MM.1S (cell line): ENCODE measurements around the gene OR8H1.

Source experiments
- DNase-seq: peaks from one replicate; pipeline ENCODE4 v3.0.0-alpha.2; 2015
- H2AFZ ChIP-seq: fragments of 300-600 bp; sonication (generic); 2 replicates; pipeline ENCODE4 v1.6.0; 2016; ENCODE audit warnings: antibody characterized with exemption, low read length
- H3F3A ChIP-seq: fragments of 300-600 bp; sonication (generic); 2 replicates; pipeline ENCODE4 v1.6.1; 2016; ENCODE audit warnings: mild to moderate bottlenecking, antibody characterized with exemption, low read length, moderate library complexity, mixed read lengths; ENCODE audit not compliant: insufficient read depth
- H3K27ac ChIP-seq: fragments of 300-600 bp; sonication (generic); 2 replicates; pipeline ENCODE4 v1.5.1; 2016; ENCODE audit warnings: mild to moderate bottlenecking, low read length
- H3K27me3 ChIP-seq: fragments of 300-600 bp; sonication (generic); replicated peaks from 2 replicates; pipeline ENCODE4 v1.6.0; 2016; ENCODE audit warnings: low read length; ENCODE audit not compliant: insufficient read depth
- H3K36me3 ChIP-seq: fragments of 300-600 bp; sonication (generic); replicated peaks from 2 replicates; pipeline ENCODE4 v1.6.1; 2016; ENCODE audit warnings: mild to moderate bottlenecking, low read length, mixed read lengths; ENCODE audit not compliant: insufficient read depth
- H3K4me1 ChIP-seq: fragments of 300-600 bp; sonication (generic); 2 replicates; pipeline ENCODE4 v1.6.1; 2016; ENCODE audit warnings: low read length, mixed read lengths
- H3K4me2 ChIP-seq: fragments of 300-600 bp; sonication (generic); 2 replicates; pipeline ENCODE4 v1.6.0; 2016; ENCODE audit warnings: low read depth, low read length
- H3K4me3 ChIP-seq: fragments of 300-600 bp; sonication (generic); 2 replicates; pipeline ENCODE4 v1.5.1; 2016; ENCODE audit warnings: low read length, mixed read lengths
- H3K79me2 ChIP-seq: fragments of 300-600 bp; sonication (generic); 2 replicates; pipeline ENCODE4 v1.6.1; 2016; ENCODE audit warnings: mixed run types, low read length, mixed read lengths
- H3K9ac ChIP-seq: fragments of 300-600 bp; sonication (generic); 2 replicates; pipeline ENCODE4 v1.6.1; 2016; ENCODE audit warnings: low read length, mixed read lengths
- H3K9me2 ChIP-seq: fragments of 300-600 bp; sonication (generic); replicated peaks from 2 replicates; pipeline ENCODE4 v1.6.1; 2016; ENCODE audit warnings: mild to moderate bottlenecking, low read length, mixed read lengths; ENCODE audit not compliant: insufficient read depth
- H3K9me3 ChIP-seq: fragments of 300-600 bp; sonication (generic); replicated peaks from 2 replicates; pipeline ENCODE4 v1.6.1; 2016; ENCODE audit warnings: mild to moderate bottlenecking, low read length, mixed read lengths; ENCODE audit not compliant: insufficient read depth
- H4K20me1 ChIP-seq: fragments of 300-600 bp; sonication (generic); 2 replicates; pipeline ENCODE4 v1.6.1; 2016; ENCODE audit warnings: mild to moderate bottlenecking, low read length, moderate library complexity, mixed read lengths; ENCODE audit not compliant: insufficient read depth
- EZH2 ChIP-seq: fragments of 300-600 bp; sonication (generic); optimal IDR thresholded peaks from 2 replicates; pipeline ENCODE3; 2017; ENCODE audit warnings: low read depth, mild to moderate bottlenecking, antibody characterized with exemption, low read length, mixed read lengths
- EZH2phosphoT487 ChIP-seq: fragments of 300-600 bp; sonication (generic); IDR thresholded peaks from 2 replicates; pipeline ENCODE4 v1.6.1; 2018; ENCODE audit warnings: antibody characterized with exemption, low read length
- TF ChIP-seq, protein P1 (sequence below): fragments of 300-600 bp; sonication (generic); IDR thresholded peaks from 2 replicates; pipeline ENCODE4 v1.5.1; 2016; ENCODE audit warnings: antibody characterized with exemption, low read length, mixed read lengths

OR8H1 gene, protein sequence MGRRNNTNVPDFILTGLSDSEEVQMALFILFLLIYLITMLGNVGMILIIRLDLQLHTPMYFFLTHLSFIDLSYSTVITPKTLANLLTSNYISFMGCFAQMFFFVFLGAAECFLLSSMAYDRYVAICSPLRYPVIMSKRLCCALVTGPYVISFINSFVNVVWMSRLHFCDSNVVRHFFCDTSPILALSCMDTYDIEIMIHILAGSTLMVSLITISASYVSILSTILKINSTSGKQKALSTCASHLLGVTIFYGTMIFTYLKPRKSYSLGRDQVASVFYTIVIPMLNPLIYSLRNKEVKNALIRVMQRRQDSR

DNA sequence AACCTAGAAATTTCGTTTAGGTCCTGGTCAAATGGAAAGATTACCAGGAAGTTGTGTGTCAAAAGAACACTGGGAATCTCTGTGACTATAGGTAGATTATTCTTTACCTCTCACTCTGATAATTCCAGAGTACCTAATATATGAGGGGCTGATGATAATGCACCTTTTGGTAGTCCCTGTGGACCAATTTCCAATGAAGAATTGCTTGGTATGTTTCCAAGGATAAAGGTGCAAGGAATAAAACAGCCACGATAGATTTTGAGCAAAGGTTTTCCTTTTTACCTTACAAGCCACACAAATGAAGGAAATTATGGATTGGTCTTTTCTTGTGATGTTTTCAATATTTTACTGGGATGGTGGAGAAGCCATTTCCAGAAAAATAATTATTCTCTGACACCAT is at the start of gene OR8H1:
OR8H1 (minus strand) TSS at position 101 of the 400 bp plus-strand sequence. CDS start 1,192 bp downstream, outside the sequence.
- H3K4me3 ChIP-seq, result no peak within 1 kb of the TSS
- H3K9me2 ChIP-seq, result no peaks in the 10 kb centered on the region; the same call in 1 of the 2 replicates
- no peaks in the 10 kb centered on the region for H4K20me1 ChIP-seq
- no peak within 1 kb of the TSS for H3K27ac ChIP-seq
- no peak within 1 kb of the TSS for H3K4me2 ChIP-seq
- H3K9ac ChIP-seq, result no peak within 1 kb of the TSS
- no peaks in the 10 kb centered on the region for H3F3A ChIP-seq
- H3K4me1 ChIP-seq, result no peaks in the 10 kb centered on the region
- H3K9me3 ChIP-seq, result no peaks in the 10 kb centered on the region
- no peaks in the 10 kb centered on the region for H3K36me3 ChIP-seq
- H2AFZ ChIP-seq, result no peak within 1 kb of the TSS
- TF ChIP-seq EZH2, result no peak
- TF ChIP-seq, protein P1, sequence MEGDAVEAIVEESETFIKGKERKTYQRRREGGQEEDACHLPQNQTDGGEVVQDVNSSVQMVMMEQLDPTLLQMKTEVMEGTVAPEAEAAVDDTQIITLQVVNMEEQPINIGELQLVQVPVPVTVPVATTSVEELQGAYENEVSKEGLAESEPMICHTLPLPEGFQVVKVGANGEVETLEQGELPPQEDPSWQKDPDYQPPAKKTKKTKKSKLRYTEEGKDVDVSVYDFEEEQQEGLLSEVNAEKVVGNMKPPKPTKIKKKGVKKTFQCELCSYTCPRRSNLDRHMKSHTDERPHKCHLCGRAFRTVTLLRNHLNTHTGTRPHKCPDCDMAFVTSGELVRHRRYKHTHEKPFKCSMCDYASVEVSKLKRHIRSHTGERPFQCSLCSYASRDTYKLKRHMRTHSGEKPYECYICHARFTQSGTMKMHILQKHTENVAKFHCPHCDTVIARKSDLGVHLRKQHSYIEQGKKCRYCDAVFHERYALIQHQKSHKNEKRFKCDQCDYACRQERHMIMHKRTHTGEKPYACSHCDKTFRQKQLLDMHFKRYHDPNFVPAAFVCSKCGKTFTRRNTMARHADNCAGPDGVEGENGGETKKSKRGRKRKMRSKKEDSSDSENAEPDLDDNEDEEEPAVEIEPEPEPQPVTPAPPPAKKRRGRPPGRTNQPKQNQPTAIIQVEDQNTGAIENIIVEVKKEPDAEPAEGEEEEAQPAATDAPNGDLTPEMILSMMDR, result no peak
- no peak for TF ChIP-seq EZH2phosphoT487
- no peak for DNase-seq
- H3K79me2 ChIP-seq, result no peaks in the 10 kb centered on the region
- H3K27me3 ChIP-seq, result no peaks in the 10 kb centered on the region

DNA sequence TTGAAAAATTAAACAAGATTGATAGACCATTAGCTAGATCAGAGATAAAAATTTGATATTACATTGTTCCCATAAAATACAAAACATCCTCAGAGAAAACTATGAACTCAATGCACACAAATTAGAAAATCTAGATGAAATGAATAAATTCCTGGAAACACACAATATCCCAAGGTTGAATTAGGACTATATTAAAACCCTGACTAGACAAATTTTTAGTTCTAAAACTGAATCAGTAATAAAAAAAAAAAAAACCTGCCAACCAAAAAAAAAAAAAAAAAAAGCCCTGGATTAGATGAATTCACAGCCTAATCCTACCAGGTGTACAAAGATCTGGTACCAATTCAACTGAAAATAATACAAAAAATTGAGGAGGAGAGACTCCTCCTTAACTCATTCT is 48.2 kb upstream of the OR8H1 start:
- Histone ChIP-seq H3K36me3 (no peaks in the 10 kb centered on the region), H4K20me1 (no peaks in the 10 kb centered on the region), H3K4me3 (no peak overlapping the region), H3K9ac (no peak overlapping the region), H3F3A (no peaks in the 10 kb centered on the region), H3K27me3 (no peaks in the 10 kb centered on the region), H3K79me2 (no peaks in the 10 kb centered on the region), H3K27ac (no peak overlapping the region), H3K9me2 (no peaks in the 10 kb centered on the region), H3K4me2 (no peak overlapping the region), H2AFZ (no peak overlapping the region), H3K4me1 (no peaks in the 10 kb centered on the region), H3K9me3 (no peaks in the 10 kb centered on the region)
- TF ChIP-seq EZH2 (no peak), EZH2phosphoT487 (no peak)
- TF ChIP-seq, protein P1, result no peak
- DNase-seq, result no peak

DNA sequence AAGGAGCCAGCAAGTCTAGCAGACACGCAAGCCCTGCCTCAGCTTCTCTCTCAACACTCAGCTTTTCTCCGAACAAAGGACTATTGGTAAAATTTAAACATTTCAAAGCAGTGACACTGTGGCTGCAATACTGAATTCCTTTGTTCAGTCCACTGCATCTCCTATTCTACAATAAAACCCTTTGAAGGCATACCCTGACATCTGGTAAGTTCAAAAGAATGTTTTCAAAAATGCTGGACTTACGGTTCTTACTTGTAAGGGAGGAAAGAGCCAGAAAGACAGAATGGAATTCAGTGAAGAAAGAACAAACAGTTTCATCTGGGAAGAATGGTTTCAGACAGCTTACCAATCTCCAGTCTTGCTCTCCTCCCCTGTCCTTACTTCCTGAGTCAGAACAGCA is 41.1 kb upstream of the OR8H1 start:
- Histone ChIP-seq H3K36me3 (no peaks in the 10 kb centered on the region), H3K9me3 (no peaks in the 10 kb centered on the region), H3K27ac (no peak overlapping the region), H4K20me1 (no peaks in the 10 kb centered on the region), H3K4me3 (no peak overlapping the region), H3K27me3 (no peaks in the 10 kb centered on the region), H3K4me2 (no peak overlapping the region), H3K4me1 (no peaks in the 10 kb centered on the region), H3K9me2 (no peaks in the 10 kb centered on the region), H3K79me2 (no peaks in the 10 kb centered on the region), H2AFZ (no peak overlapping the region), H3F3A (no peaks in the 10 kb centered on the region), H3K9ac (no peak overlapping the region)
- TF ChIP-seq EZH2phosphoT487, result no peak
- TF ChIP-seq, protein P1, result no peak
- no peak for TF ChIP-seq EZH2
- DNase-seq, result no peak
